ENCODE results near the gene MYEOV.
A peak's percentile ranks its signal among the peaks of the same experiment; 100 is the strongest.

Gene MYEOV

DNA sequence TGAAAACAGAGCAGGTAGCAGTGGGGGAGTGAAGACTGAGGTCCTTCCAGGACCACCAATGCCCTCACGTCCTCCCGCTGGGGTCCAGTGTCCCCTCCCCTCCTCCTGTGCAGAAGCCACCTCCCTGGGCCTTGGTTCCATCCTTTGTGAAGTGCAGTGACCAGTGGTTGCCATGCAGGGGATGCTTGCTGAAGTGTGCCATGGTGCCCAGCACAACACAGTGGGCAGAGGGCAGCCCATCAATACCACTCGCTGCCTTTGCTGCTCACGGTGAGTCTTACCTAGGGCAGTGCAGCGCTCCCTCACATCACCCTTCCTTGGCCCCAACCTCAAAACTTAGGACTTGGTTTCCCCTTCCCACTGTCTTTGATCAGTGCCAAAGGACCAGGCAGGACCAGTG, 12.9 kb downstream of the MYEOV start:
- Mint-ChIP-seq H3K4me1 (ENCODE audit: low read depth) (peaks cover 35% of the 10 kb centered on the region), H3K36me3 (ENCODE audit: low read depth) (no peaks in the 10 kb centered on the region), H3K9me3 (no peaks in the 10 kb centered on the region), H3K27me3 (peaks cover 73% of the 10 kb centered on the region), H3K27ac (no peak overlapping the region), H3K4me3 (no peak overlapping the region)
- intact Hi-C loops (cut with micrococcal nuclease) = no loop called here

DNA sequence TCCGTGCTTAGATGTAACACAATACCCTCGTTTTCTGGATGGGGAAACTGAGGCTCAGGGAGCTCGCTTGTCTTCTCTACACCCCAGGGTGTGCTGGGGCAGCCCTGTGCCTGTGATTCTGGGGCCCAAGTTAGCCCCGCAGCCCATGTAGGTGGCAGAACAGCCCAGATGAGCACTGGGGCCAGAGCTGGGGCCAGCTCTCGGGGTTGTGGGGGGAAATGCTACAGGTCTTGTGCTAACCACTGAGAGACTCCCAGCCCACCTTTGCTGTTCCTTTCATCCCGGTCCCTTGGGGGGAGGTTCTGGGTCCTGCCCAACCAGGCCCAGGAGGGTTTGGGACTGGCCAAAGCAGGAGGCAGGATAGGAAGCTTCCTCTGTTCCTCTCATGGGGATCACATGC, 13.5 kb downstream of the MYEOV start:
- H3K27me3 Mint-ChIP-seq = peaks cover 71% of the 10 kb centered on the region
- H3K4me3 Mint-ChIP-seq = no peak overlapping the region
- intact Hi-C loops (cut with micrococcal nuclease) = no loop called here
- no peaks in the 10 kb centered on the region for H3K9me3 Mint-ChIP-seq
- H3K36me3 Mint-ChIP-seq (ENCODE audit: low read depth) = no peaks in the 10 kb centered on the region
- H3K4me1 Mint-ChIP-seq (ENCODE audit: low read depth) = peaks cover 35% of the 10 kb centered on the region
- no peak overlapping the region for H3K27ac Mint-ChIP-seq

DNA sequence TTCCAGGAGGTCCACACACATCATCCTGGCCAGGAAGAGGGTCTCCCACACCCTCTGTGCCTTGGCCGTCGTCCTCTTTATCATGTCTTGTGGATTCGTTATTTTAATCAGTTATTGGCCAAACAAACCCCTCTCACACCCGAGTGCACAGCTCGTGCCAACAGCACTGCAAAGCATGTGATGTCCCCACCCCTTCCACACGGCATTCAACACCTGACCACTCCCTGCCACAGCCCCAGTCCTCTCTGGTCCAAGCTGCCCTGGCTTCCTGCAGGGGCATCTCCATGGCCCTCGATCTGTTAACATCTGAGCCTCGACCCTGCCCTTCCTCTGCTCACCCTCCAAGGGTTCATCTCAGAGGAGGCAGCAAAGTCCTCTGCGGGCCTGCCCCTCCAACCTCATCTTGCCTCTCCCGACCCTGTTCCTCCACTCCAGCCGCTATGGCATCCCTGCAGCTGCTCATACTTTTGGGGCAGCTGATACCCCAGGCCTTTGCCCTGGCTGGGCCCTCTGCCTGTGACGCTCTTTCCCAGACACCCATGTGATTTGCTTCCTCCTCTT, 14.0 kb downstream of the MYEOV start:
- Mint-ChIP-seq H3K27ac (no peak overlapping the region), H3K27me3 (peaks cover 69% of the 10 kb centered on the region), H3K4me1 (ENCODE audit: low read depth) (peaks cover 35% of the 10 kb centered on the region), H3K36me3 (ENCODE audit: low read depth) (no peaks in the 10 kb centered on the region), H3K4me3 (no peak overlapping the region), H3K9me3 (no peaks in the 10 kb centered on the region)
- intact Hi-C loops (cut with micrococcal nuclease) = no loop called here

DNA sequence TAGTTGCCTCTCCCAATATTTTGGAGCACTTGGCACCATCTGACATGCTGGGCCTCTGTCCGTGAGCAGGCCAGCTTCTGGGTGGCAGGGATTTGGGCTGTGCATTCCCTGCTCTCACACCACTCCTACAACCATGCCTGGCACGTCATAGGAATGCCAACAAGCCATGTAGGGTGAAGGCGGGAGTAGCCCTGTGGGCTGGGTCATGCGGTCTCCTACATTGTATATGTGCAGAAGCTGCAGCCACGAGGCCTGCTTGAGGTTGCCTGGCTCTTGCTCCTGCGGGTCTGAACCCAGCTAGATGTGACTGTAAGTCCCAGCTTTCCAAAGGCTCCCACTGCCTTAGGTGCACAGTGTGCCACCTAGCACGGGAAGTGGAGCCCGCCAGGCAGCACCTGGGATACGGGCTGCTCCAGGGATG, 14.5 kb downstream of the MYEOV start:
- H3K36me3 Mint-ChIP-seq (ENCODE audit: low read depth) = no peaks in the 10 kb centered on the region
- H3K27me3 Mint-ChIP-seq = peaks cover 67% of the 10 kb centered on the region
- no peaks in the 10 kb centered on the region for H3K9me3 Mint-ChIP-seq
- H3K4me1 Mint-ChIP-seq (ENCODE audit: low read depth) = peaks cover 35% of the 10 kb centered on the region
- H3K4me3 Mint-ChIP-seq = no peak overlapping the region
- no peak overlapping the region for H3K27ac Mint-ChIP-seq
- intact Hi-C loops (cut with micrococcal nuclease) = no loop called here

DNA sequence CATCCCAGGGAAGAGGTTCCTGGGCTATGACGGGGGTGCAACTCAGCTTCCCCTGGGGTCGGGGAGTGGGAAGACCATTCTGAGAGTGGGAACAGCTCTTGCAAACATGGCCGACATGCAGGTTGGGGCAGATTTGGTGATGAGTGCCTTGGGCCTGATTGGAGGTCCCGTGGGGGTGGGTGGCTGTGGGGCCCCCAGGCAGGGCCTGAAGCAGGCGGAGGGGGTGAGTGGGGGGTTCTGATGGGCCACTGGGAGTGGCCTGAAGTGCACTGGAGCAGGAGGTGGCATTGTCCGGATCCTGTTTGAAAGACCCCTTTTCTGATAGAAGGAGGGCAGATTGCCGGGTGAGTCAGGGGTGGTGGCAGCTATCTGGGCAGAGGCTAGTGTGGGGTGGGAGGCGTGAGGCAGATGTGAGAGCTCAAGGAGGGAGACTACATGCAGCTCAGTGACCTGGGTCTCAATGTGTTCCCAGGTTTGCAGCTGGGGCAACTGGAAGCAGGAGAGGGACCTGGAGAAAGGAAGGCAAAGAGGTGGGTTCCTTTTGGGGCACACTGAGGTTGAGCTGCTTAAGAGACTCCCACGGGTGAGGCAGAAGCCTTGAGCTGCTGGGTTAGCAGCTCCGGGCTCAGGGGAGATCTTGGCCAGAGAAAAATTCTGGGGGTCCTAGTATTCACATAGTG, 15.1 kb downstream of the MYEOV start:
- Mint-ChIP-seq H3K4me3 (no peak overlapping the region), H3K36me3 (ENCODE audit: low read depth) (no peaks in the 10 kb centered on the region), H3K27ac (no peak overlapping the region), H3K4me1 (ENCODE audit: low read depth) (peaks cover 36% of the 10 kb centered on the region), H3K9me3 (no peaks in the 10 kb centered on the region), H3K27me3 (peaks cover 62% of the 10 kb centered on the region)
- intact Hi-C loops (cut with micrococcal nuclease) = no loop called here

DNA sequence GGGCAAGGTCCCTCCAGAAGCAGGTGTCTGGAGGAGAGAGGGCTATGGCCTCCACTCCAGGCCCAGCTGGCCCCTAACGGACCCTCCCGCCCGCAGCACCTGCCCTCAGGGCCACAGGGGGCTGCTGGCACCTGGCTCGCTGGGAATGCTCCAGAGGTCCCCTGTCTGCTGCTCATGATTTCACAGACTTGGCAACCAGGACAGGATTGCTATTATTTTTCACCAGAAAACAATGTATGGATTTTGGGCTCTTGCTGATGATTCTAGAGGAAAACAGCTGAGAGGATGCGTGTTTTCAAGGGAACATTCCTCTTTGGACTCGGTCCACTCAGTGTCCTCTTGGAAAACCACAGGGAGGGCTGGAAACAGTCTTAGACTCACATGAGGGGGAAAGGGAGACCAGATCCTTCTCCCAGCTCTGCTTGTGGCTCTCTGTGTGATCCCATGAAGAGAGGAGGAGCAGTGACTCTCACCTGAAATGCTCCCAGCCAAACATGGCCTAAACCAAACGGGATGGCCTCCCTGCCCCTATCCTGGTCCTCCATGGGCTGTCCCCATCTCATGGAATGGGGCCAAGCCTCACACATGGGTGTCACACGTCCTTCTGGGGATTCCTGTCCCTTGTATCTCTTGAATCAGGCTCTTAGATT, 15.8 kb downstream of the MYEOV start:
- H3K27me3 Mint-ChIP-seq = peaks cover 55% of the 10 kb centered on the region
- intact Hi-C loops (cut with micrococcal nuclease) = no loop called here
- H3K4me3 Mint-ChIP-seq = no peak overlapping the region
- no peaks in the 10 kb centered on the region for H3K9me3 Mint-ChIP-seq
- H3K27ac Mint-ChIP-seq = no peak overlapping the region
- no peaks in the 10 kb centered on the region for H3K36me3 Mint-ChIP-seq (ENCODE audit: low read depth)
- peaks cover 36% of the 10 kb centered on the region for H3K4me1 Mint-ChIP-seq (ENCODE audit: low read depth)

DNA sequence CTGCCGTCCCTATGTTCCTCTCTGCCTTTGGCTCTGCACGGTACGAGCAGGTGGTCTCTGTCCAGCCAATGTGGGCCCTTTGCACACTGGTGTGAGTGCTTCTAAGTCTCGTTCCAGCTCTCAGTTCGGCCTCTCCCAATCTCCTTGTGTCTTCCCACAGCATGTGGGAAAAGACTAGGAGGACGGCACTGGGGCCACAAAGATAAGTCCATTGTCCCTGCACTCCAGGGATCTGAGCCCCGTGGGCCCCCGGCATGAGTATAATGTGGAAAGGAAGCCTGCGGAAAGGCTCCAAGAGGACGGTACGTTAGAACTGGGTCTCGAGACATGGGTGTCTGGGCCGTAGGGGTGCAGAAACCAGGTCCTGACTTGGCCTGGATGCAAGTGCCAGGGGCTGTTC, 16.4 kb downstream of the MYEOV start:
- no peak overlapping the region for H3K4me3 Mint-ChIP-seq
- H3K9me3 Mint-ChIP-seq = no peaks in the 10 kb centered on the region
- peaks cover 36% of the 10 kb centered on the region for H3K4me1 Mint-ChIP-seq (ENCODE audit: low read depth)
- H3K36me3 Mint-ChIP-seq (ENCODE audit: low read depth) = no peaks in the 10 kb centered on the region
- peaks cover 54% of the 10 kb centered on the region for H3K27me3 Mint-ChIP-seq
- no peak overlapping the region for H3K27ac Mint-ChIP-seq
- intact Hi-C loops (cut with micrococcal nuclease) = no loop called here

DNA sequence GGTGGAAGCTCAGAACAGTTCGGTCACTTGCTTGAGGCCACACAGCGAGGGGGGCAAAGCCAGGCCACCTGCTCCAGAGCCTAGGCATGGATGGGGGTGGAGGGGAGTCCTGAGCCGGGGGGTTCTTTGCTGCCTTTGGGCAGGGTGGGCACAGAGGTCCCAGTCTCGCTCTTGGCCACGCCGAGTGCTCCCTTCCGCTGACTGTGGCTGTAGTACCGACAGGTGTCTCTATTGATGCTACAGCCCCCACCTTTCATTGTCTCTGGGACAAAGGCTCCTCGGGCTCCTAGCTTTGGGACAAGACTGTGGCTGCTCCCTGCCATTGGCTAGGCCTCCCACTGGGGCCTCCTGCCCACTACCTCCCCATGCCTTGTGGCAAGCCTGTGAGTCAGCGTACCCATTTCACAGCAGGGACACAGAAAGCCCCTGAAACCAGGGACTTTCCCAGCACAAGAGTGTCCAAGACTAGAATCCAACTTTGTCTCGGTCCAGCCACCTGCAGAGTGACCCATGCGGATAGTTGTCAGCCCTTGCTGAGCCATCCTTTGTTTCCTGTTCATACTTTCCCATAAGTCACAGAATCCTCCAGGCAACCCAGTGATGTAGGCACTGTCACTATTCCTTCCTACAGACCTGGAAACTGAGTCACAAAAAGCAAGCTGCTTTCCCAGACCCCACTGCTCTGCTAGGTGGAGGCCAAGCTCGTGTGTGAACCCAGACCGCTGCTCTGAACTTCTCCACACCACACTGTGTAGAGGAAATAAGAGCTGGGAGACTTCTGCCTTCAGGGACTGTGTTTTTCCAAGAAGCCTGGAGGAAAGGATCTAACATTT, 17.2 kb downstream of the MYEOV start:
- no peak overlapping the region for H3K4me3 Mint-ChIP-seq
- H3K9me3 Mint-ChIP-seq = no peaks in the 10 kb centered on the region
- no peaks in the 10 kb centered on the region for H3K36me3 Mint-ChIP-seq (ENCODE audit: low read depth)
- peaks cover 52% of the 10 kb centered on the region for H3K27me3 Mint-ChIP-seq
- H3K27ac Mint-ChIP-seq = no peak overlapping the region
- peaks cover 36% of the 10 kb centered on the region for H3K4me1 Mint-ChIP-seq (ENCODE audit: low read depth)
- intact Hi-C loops (cut with micrococcal nuclease) = no loop called here

DNA sequence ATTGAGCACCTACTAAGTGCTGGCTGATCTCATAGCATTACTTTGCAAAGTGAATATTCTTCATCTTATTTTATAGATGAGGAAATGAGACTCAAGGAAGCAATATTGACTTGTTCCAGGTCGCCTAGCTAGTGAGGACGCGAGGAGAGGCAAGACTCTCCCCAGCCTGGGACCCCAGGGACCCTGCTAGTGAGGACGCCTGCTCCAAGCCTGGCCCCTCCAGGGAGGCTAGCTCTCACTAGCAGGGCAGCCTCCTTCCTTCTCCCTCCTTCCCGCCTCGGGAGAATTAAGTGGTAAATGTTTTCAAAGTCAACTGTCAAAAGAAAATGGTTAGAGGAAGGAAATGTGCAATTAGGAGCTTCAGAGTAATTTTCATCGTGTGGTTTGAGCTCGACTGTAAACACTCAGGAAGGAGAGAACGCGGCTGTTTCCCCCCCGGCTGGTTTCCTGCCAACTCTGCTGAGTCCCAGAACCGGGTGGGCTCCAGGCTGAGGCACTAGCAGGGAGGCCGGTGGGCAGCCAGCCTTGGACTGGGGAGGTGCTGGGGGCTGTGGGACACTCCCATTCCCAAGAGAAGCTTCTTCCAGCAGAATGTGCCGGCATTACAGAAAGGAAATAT, 17.9 kb downstream of the MYEOV start:
- Mint-ChIP-seq H3K4me3 (no peak overlapping the region), H3K9me3 (no peaks in the 10 kb centered on the region), H3K36me3 (ENCODE audit: low read depth) (no peaks in the 10 kb centered on the region), H3K27ac (peak overlapping the region; percentile 28), H3K4me1 (ENCODE audit: low read depth) (peaks cover 38% of the 10 kb centered on the region), H3K27me3 (peaks cover 44% of the 10 kb centered on the region)
- intact Hi-C loops (cut with micrococcal nuclease) = no loop called here

DNA sequence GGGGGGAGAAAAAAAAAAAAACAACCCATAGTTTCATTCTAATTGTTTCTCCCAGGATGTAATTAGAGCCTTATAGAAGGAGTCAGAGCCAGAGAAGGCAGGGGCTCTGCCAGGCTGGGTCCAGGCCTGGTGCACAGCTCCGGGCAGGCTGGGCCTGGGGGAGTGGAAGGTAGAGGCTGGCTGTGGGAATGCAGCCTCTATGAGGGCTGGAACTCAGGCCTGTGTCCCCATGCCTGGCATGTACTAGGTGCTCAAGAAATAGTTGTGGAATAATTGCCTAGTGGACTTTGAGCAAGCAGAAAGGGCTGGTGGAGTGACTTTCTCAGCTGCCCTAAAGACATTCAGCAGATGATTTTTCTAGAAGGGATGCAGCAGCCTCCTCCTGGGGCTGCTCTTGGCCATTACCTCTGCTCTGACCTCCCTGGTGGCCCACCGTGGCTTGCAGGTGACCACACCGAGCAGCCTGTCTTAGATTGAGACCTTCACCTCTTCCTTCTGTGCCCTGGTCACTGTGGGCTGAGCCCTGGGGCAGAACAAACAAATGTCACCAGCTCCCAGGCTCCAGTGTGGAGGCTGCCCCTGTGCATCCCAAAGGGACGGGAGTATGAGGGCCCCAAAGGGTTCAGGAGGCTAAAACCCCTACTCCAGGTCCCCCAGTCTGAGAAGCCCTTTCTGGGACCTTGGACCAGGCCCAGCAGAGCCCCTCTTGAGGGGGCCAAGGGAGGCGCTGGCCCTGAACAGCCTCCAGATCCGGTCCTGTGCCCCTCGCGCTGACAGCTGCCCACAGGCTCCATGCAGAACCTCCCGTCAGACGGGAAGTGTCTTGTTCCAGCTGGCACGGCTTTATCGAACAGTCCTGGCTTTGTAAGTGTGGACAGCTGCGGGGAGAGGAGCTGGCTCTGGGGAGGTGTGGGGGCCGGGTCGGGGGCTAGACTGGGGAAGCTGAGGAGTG, 18.8 kb downstream of the MYEOV start:
- Mint-ChIP-seq H3K36me3 (ENCODE audit: low read depth) (no peaks in the 10 kb centered on the region), H3K4me3 (no peak overlapping the region), H3K27ac (no peak overlapping the region), H3K4me1 (ENCODE audit: low read depth) (peaks cover 44% of the 10 kb centered on the region), H3K27me3 (peaks cover 40% of the 10 kb centered on the region), H3K9me3 (no peaks in the 10 kb centered on the region)
- intact Hi-C loops (cut with micrococcal nuclease) = no loop called here

DNA sequence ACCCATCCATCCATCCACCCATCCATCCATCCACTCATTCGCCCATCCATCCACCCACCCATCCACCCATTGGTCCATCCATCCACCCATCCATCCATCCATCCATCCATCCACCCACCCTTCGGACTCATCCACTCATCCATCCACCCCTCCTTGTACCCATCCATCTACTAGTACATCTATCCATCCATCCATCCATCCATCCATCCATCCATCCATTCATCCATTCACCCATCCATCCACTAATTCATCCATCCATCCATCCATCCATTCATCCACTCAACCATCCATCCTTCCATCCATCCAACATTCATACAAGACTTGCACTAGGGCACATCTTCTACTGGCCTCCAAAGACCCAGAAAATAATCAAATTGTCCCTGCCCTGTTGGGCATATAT, 20.0 kb downstream of the MYEOV start:
- Mint-ChIP-seq H3K9me3 (no peaks in the 10 kb centered on the region), H3K4me1 (ENCODE audit: low read depth) (peaks cover 40% of the 10 kb centered on the region), H3K36me3 (ENCODE audit: low read depth) (no peaks in the 10 kb centered on the region), H3K27ac (no peak overlapping the region), H3K27me3 (peaks cover 28% of the 10 kb centered on the region), H3K4me3 (no peak overlapping the region)
- intact Hi-C loops (cut with micrococcal nuclease) = no loop called here

DNA sequence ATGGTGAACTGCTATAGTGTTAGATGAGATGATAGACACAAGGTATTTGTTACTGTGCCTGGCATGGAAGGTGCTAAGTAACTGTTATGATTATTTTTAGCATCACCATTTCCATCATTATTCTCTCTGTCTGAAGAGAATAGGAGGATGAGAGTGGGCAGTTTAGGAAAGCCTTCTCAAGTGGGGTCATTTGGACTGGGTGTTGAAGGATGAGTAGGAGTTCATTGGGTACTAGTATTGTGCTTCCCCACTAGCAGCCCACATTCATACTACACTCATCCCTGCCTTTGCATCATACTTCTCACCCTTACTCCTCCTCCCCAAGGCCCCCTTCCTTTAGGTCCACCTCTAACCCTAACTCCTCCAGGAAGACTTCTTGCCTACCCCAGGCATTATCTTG, 20.6 kb downstream of the MYEOV start:
- no peaks in the 10 kb centered on the region for H3K9me3 Mint-ChIP-seq
- H3K27ac Mint-ChIP-seq = no peak overlapping the region
- intact Hi-C loops (cut with micrococcal nuclease) = no loop called here
- H3K4me1 Mint-ChIP-seq (ENCODE audit: low read depth) = peaks cover 40% of the 10 kb centered on the region
- peaks cover 28% of the 10 kb centered on the region for H3K27me3 Mint-ChIP-seq
- H3K4me3 Mint-ChIP-seq = no peak overlapping the region
- H3K36me3 Mint-ChIP-seq (ENCODE audit: low read depth) = no peaks in the 10 kb centered on the region

DNA sequence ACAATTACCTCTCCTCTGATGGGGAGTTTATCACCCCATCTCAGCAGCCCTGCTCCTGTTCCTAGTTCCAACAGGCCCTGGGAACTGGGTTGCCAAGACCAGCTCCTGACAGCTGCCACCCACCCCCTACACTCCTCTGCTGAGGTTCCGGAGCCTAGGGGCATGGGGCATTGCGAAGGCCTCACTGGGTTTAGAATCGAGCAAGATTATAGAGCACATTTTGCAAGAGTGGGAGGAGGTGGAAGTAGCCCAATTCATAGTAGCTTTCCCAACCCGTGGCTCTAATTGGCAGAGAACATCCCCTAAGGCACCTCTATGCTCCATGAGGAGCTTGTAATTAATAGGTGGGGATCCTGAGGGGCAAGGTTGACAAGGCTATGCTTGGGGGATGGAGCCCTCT, 23.0 kb downstream of the MYEOV start:
- intact Hi-C loops (cut with micrococcal nuclease) = no loop called here
- Mint-ChIP-seq H3K36me3 (ENCODE audit: low read depth) (no peaks in the 10 kb centered on the region), H3K4me3 (no peak overlapping the region), H3K9me3 (no peaks in the 10 kb centered on the region), H3K27ac (no peak overlapping the region), H3K27me3 (peaks cover 21% of the 10 kb centered on the region), H3K4me1 (ENCODE audit: low read depth) (peaks cover 30% of the 10 kb centered on the region)
